22Rv1 (cell line): ENCODE results near the gene ZNF492.

ENCODE experiments used
- ZFX ChIP-seq: fragments of 450-650 bp; IDR thresholded peaks from 2 replicates; pipeline ENCODE4 v1.6.1; 2017; ENCODE audit warnings: antibody characterized with exemption, borderline replicate concordance
- TF ChIP-seq, protein P1 (sequence below): fragments of 450-650 bp; IDR thresholded peaks from 2 replicates; pipeline ENCODE4 v1.5.1; 2017; ENCODE audit warnings: mild to moderate bottlenecking

DNA sequence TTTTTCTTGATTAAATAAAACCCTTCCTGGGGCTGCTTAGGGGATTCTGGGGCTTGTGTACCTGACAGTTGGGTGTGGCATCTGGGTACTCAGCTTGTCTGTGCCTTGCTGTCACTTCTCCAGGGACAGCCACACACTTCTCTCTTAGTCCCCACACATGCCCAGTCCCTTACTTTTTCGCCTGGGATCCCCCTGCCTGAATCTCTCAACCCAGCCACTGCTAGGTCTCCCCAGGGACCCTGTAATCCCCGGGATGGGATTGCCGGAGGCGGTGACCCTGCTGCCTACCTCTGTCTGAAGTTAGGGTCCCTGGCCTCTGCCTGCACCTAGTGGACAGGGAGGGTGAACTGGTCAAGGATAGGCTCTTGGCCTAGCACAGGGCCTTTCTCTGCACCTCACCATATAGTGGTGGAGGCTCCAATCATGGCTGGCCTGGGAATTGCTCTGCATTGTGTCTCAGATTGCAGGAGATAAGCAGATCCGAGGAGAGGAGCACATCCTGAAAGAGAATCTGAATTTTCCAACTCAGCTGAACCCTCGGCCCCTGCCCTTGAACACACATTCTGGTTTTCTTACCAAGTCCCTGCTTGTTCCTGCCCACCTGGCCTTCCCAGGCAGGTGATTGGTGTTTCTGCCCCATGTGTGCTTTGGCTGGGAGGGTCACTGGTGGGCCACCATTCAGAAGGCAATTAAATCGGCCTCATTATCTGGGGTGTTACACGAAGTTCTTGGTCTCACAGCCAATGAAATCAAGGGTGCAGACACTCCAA, 8.7 kb upstream of the ZNF492 start:
- TF ChIP-seq, protein P1, sequence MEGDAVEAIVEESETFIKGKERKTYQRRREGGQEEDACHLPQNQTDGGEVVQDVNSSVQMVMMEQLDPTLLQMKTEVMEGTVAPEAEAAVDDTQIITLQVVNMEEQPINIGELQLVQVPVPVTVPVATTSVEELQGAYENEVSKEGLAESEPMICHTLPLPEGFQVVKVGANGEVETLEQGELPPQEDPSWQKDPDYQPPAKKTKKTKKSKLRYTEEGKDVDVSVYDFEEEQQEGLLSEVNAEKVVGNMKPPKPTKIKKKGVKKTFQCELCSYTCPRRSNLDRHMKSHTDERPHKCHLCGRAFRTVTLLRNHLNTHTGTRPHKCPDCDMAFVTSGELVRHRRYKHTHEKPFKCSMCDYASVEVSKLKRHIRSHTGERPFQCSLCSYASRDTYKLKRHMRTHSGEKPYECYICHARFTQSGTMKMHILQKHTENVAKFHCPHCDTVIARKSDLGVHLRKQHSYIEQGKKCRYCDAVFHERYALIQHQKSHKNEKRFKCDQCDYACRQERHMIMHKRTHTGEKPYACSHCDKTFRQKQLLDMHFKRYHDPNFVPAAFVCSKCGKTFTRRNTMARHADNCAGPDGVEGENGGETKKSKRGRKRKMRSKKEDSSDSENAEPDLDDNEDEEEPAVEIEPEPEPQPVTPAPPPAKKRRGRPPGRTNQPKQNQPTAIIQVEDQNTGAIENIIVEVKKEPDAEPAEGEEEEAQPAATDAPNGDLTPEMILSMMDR = no peak
- no peak for TF ChIP-seq ZFX
